Heart left ventricle (tissue), 13 donors: ENCODE measurements around the gene AGTRAP.

Experiments
- CTCF ChIP-seq, 12 donors: fragments of 200-600 bp; sonication (generic) in 4 of 12; IDR thresholded peaks; one replicate each; pipeline versions ENCODE4 v1.5.0 to v1.8.0; 2018 to 2022; ENCODE audit warnings: antibody characterized with exemption in 12 of 12, mild to moderate bottlenecking in 5 of 12
- POLR2A ChIP-seq, 2 donors: fragments of 450-650 bp; IDR thresholded peaks; one replicate each; pipeline ENCODE4 v1.6.1; 2017; ENCODE audit warnings: antibody characterized with exemption in 2 of 2, mild to moderate bottlenecking in 2 of 2, moderate library complexity in 2 of 2
- donor health status: ischemic (EF 13 %, LVEDD 7.1; RV severe dilation, severe dysfunction).
- donor health status: DM: no; HTN: yes; CAD: no.
- donor health status: DM: no; HTN: no; CAD: no.
- donor health status: ischemic (EF 25% LVEDD 6.9; RV normal size, moderate dysfunction).
- donor health status: ischemic (EF 25% LVEDD 5.7; RV mildly dilated, moderate dysfunction).
- donor health status: ischemic (EF 35%, LVEDD 5.7; RV mildly dilated, moderate dysfunction).
- donor health status: nonischemic (EF 11% LVEDD 7.7; RV severe dilation, severe dysfunction).
- donor health status: DM: yes; HTN: yes; CAD: no.
- donor health status: PGD.
- donor health status: ischemic (EF 29% LVEDD 5.4; RV normal size, mild dysfunction).
- donor health status: nonischemic (EF 23%, LVEDD 6.1; RV moderate dilation, normal function).

- TF ChIP-seq CTCF (IDR thresholded peaks at IDR 0.05) (no peak), POLR2A (IDR thresholded peaks at IDR 0.05) (no peak)
These were observed 21.1 kb downstream of the AGTRAP start for GRCh38 chr1:11757047-11757446.
